ENCODE results near the gene GRAP.

GRCh38 chr17:19018600-19018950, 28.2 kb downstream of the GRAP start:
- TF ChIP-seq, protein P1, sequence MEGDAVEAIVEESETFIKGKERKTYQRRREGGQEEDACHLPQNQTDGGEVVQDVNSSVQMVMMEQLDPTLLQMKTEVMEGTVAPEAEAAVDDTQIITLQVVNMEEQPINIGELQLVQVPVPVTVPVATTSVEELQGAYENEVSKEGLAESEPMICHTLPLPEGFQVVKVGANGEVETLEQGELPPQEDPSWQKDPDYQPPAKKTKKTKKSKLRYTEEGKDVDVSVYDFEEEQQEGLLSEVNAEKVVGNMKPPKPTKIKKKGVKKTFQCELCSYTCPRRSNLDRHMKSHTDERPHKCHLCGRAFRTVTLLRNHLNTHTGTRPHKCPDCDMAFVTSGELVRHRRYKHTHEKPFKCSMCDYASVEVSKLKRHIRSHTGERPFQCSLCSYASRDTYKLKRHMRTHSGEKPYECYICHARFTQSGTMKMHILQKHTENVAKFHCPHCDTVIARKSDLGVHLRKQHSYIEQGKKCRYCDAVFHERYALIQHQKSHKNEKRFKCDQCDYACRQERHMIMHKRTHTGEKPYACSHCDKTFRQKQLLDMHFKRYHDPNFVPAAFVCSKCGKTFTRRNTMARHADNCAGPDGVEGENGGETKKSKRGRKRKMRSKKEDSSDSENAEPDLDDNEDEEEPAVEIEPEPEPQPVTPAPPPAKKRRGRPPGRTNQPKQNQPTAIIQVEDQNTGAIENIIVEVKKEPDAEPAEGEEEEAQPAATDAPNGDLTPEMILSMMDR (IDR thresholded peaks at IDR 0.05) = no peak
- no peak for TF ChIP-seq POLR2A (IDR thresholded peaks at IDR 0.05)
